Calu3 (cell line): ENCODE data around the gene PILRB. TPM values are rescaled to one million over a fixed set of nuclear protein-coding genes. Genes with fewer than 3 reads are reported as not detected.
"Not testable (repeated sequence)": the region's sequence is repeated elsewhere in the genome, so short reads cannot be mapped to it uniquely, and the experiment has no call there.

Source experiments
- BruUV-seq: library from RNA; stranded (reverse); fragments of 400-500 nt; replicated peaks from 2 replicates; lab custom pipeline; 2021; lab: Mats Ljungman, UMichigan
- CTCF ChIA-PET: fragments of 300-600 bp; sonication (Branson Sonifier 250); formaldehyde crosslinking; loops from one replicate; lab custom pipeline; 2022; ENCODE audit warnings: antibody characterized with exemption; lab: Charles Lee
- DNase-seq: peaks from one replicate; pipeline ENCODE4 v3.0.0; 2022
- H3K27ac Mint-ChIP-seq: one replicate; pipeline ENCODE4 v1.8.0; 2022; ENCODE audit warnings: mixed read lengths; ENCODE audit not compliant: unreplicated experiment
- H3K27me3 Mint-ChIP-seq: one replicate; pipeline ENCODE4 v1.8.0; 2022; ENCODE audit warnings: mixed read lengths; ENCODE audit not compliant: unreplicated experiment
- H3K36me3 Mint-ChIP-seq: one replicate; pipeline ENCODE4 v1.8.0; 2022; ENCODE audit warnings: mild to moderate bottlenecking, moderate library complexity, mixed read lengths; ENCODE audit not compliant: insufficient read depth, unreplicated experiment
- H3K4me1 Mint-ChIP-seq: one replicate; pipeline ENCODE4 v1.8.0; 2022; ENCODE audit warnings: mild to moderate bottlenecking, low read depth, mixed read lengths; ENCODE audit not compliant: unreplicated experiment
- H3K4me3 Mint-ChIP-seq: one replicate; pipeline ENCODE4 v1.8.0; 2022; ENCODE audit warnings: mild to moderate bottlenecking, low read depth, moderate library complexity, mixed read lengths; ENCODE audit not compliant: unreplicated experiment
- H3K9me3 Mint-ChIP-seq: one replicate; pipeline ENCODE4 v1.8.0; 2022; ENCODE audit warnings: low read depth, mixed read lengths; ENCODE audit not compliant: unreplicated experiment
- intact Hi-C: fragments of 100-400 bp; cut with micrococcal nuclease; formaldehyde crosslinking; loops from one replicate; pipeline ENCODE4 v1.10.0; 2022; ENCODE audit not compliant: unreplicated experiment
- total RNA-seq: library from RNA; stranded (reverse); gene quantifications from 2 replicates; pipeline ENCODE4 v1.2.3, GENCODE V29; 2022
- TF ChIP-seq, protein P1 (sequence below): fragments of 200-600 bp; IDR thresholded peaks from one replicate; pipeline ENCODE4 v1.8.0; 2022; ENCODE audit warnings: antibody characterized with exemption; ENCODE audit not compliant: unreplicated experiment

PILRB gene
- total RNA-seq, 1 experiment from 2014 or later: 40.0 TPM

DNA sequence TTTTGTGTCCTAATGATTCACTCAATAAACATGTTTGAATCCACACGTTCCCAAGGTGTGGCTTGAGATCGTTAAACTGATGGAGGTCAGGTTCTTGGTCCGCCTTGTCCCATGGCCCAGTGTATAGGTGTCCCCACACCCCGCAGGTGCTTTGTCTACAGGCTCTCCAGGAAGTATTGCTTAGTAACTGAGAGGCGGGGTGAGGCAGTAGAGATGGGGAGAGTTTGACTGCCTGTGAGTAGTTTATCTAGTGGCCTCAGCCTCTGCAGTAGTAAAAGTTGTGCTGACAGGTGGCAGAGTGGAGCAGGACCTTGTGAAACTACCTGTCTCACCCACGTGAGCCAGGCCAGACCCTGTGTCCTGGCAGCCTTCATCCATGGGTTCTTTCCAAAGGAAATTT lies 16.6 kb upstream of the PILRB start:
- H3K4me3 Mint-ChIP-seq, H3K27me3 Mint-ChIP-seq, CTCF ChIA-PET, BruUV-seq, H3K9me3 Mint-ChIP-seq, intact Hi-C loops, H3K27ac Mint-ChIP-seq: not testable (repeated sequence)
- peak; percentile 14 for DNase-seq
- H3K4me1 Mint-ChIP-seq: peaks cover 24% of the 10 kb centered on the region
- peaks cover 31% of the 10 kb centered on the region for H3K36me3 Mint-ChIP-seq

DNA sequence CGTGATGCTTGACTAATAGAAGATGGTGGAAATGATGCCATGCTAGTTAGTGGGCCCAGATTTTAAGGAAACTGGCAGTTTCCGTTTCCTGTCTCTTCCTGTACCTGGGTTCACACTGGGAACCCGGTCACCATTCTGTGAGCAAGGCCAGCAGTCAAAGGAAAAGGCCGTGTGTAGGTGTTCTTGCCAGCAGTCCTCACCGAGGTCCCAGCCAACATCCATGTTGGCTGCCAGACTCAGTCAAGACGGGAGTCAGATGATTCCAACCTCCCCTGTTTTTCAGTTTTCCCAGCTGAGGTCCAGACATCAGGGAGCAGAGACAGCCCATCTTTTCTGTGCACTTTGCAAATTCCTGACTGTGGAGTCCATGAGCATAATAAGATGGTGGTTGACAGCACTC lies 15.2 kb upstream of the PILRB start:
- no peak for DNase-seq
- TF ChIP-seq, protein P1, sequence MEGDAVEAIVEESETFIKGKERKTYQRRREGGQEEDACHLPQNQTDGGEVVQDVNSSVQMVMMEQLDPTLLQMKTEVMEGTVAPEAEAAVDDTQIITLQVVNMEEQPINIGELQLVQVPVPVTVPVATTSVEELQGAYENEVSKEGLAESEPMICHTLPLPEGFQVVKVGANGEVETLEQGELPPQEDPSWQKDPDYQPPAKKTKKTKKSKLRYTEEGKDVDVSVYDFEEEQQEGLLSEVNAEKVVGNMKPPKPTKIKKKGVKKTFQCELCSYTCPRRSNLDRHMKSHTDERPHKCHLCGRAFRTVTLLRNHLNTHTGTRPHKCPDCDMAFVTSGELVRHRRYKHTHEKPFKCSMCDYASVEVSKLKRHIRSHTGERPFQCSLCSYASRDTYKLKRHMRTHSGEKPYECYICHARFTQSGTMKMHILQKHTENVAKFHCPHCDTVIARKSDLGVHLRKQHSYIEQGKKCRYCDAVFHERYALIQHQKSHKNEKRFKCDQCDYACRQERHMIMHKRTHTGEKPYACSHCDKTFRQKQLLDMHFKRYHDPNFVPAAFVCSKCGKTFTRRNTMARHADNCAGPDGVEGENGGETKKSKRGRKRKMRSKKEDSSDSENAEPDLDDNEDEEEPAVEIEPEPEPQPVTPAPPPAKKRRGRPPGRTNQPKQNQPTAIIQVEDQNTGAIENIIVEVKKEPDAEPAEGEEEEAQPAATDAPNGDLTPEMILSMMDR: no peak
- no peak overlapping the region for H3K4me3 Mint-ChIP-seq
- intact Hi-C loops: no loop called here
- H3K27ac Mint-ChIP-seq: no peak overlapping the region
- H3K4me1 Mint-ChIP-seq: peaks cover 24% of the 10 kb centered on the region
- peaks cover 29% of the 10 kb centered on the region for H3K36me3 Mint-ChIP-seq
- no peaks in the 10 kb centered on the region for H3K9me3 Mint-ChIP-seq
- CTCF ChIA-PET: no interaction called here
- BruUV-seq: no TSS peak
- H3K27me3 Mint-ChIP-seq: no peaks in the 10 kb centered on the region

DNA sequence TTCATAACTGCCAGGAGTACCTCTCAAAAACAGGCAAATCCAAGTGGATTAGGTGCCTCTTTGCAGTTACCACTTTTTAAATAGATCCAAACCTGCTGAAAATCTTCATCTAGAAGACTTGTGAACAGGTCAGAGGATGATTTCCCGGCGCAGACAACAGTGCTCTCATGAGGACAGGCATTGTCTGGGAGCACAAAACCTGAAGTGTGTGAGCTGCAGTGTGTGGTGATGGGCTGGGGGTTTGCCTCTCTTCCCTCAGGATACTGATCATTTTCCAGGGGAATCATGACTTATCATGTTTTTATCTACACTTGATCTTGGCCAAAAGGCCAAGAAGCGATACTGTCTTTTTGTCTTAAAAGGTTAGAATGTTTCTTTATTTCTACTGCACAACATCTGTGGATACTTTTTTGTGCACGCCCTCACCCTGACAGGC lies 13.8 kb upstream of the PILRB start:
- DNase-seq, H3K27me3 Mint-ChIP-seq, BruUV-seq, H3K9me3 Mint-ChIP-seq, CTCF ChIA-PET, intact Hi-C loops: not testable (repeated sequence)
- H3K4me3 Mint-ChIP-seq: peak overlapping the region; percentile 3
- peaks cover 24% of the 10 kb centered on the region for H3K4me1 Mint-ChIP-seq
- peak overlapping the region; percentile 10 for H3K27ac Mint-ChIP-seq
- H3K36me3 Mint-ChIP-seq: peaks cover 35% of the 10 kb centered on the region

DNA sequence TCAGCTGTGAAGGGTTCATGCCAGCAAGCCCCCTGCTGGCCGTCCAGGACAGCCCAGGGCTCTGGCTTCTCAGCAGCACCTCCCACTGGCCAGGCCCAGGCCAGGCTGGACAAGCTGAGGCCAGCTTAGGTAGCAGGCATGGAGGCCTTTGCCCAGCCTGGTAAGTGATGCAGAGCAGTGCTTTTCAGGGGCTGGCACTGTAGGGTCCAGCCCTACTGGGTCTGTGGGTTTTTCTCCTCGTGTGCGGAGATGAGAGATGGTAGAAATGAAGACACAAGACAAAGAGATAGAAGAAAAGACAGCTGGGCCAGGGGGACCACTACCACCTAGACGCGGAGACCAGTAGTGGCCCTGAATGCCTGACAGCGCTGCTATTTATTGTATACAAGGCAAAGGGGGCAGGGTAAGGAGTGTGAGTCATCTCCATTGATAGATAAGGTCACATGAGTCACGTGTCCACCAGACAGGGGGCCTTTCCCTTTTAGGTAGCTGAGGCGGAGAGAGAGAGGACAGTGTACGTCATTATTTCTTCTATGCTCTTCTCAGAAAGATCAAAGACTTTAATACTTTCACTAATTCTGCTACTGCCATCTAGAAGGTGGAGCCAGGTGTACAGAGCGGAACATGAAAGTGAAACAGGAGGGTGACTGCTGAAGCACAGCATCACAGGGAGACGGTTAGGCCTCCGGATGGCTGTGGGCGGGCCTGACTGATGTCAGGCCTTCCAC lies 13.2 kb upstream of the PILRB start:
- CTCF ChIA-PET: interaction anchor here (0.6 kb wide), 1 partner anchor 113 kb away, joined by 4 read pairs; no protein-coding TSS in a partner anchor
- peak overlapping the region; percentile 10 for H3K27ac Mint-ChIP-seq
- intact Hi-C loops, BruUV-seq, H3K27me3 Mint-ChIP-seq, H3K9me3 Mint-ChIP-seq: not testable (repeated sequence)
- H3K36me3 Mint-ChIP-seq: peaks cover 41% of the 10 kb centered on the region
- H3K4me1 Mint-ChIP-seq: peaks cover 24% of the 10 kb centered on the region
- TF ChIP-seq, protein P1: peak; percentile 33
- peak; percentile 41 for DNase-seq
- peak overlapping the region; percentile 3 for H3K4me3 Mint-ChIP-seq

DNA sequence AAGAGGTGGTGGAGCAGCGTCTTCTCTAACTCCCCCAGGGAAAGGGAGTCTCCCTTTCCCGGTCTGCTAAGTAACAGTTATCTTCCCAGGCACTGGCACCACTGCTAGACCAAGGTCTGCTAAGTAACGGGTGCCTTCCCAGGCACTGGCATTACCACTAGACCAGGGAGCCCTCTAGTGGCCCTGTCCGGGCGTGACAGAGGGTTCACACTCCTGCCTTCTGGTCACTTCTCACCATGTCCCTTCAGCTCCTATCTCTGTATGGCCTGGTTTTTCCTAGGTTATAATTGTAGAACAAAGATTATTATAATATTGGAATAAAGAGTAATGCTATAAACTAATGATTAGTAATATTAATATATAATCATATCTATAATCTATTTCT lies 12.6 kb upstream of the PILRB start:
- DNase-seq: peak; percentile 79
- CTCF ChIA-PET: interaction anchor here (0.6 kb wide), 1 partner anchor 113 kb away, joined by 4 read pairs; no protein-coding TSS in a partner anchor
- H3K27ac Mint-ChIP-seq, H3K27me3 Mint-ChIP-seq, BruUV-seq, intact Hi-C loops, H3K9me3 Mint-ChIP-seq: not testable (repeated sequence)
- peak overlapping the region; percentile 3 for H3K4me3 Mint-ChIP-seq
- H3K4me1 Mint-ChIP-seq: peaks cover 24% of the 10 kb centered on the region
- H3K36me3 Mint-ChIP-seq: peaks cover 45% of the 10 kb centered on the region

DNA sequence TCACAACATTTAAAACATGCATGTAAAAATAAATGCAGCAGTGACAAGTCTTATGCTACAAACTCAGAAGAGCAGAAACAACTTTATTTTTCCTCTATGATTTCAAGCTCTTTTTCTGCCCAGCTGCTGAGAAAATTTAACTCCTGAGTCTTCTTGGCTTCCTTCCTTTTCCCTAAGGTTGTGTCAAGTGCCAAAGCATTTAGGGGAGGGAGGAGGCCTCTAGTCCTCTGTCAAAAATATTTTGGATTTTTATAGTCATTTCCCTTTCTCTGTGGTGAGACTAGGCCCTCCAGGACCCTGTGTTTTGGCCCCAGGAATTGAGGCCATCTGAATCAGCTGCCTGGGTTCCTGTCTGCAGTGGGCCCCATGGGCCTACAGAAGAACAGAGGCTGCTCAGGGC lies 11.0 kb upstream of the PILRB start:
- CTCF ChIA-PET: no interaction called here
- no peak overlapping the region for H3K4me3 Mint-ChIP-seq
- peaks cover 37% of the 10 kb centered on the region for H3K36me3 Mint-ChIP-seq
- no peaks in the 10 kb centered on the region for H3K9me3 Mint-ChIP-seq
- TF ChIP-seq, protein P1: no peak
- H3K27me3 Mint-ChIP-seq: no peaks in the 10 kb centered on the region
- DNase-seq: no peak
- H3K27ac Mint-ChIP-seq: no peak overlapping the region
- peaks cover 13% of the 10 kb centered on the region for H3K4me1 Mint-ChIP-seq
- intact Hi-C loops: no loop called here
- BruUV-seq: no TSS peak
